Calu3 (cell line): Measurements from ENCODE around the gene RBP2. TPM values are rescaled to one million over a fixed set of nuclear protein-coding genes. Genes with fewer than 3 reads are reported as not detected.

Source experiments
- BruUV-seq: library from RNA; stranded (reverse); fragments of 400-500 nt; replicated peaks from 2 replicates; lab custom pipeline; 2021; lab: Mats Ljungman, UMichigan
- CTCF ChIA-PET: fragments of 300-600 bp; sonication (Branson Sonifier 250); formaldehyde crosslinking; loops from one replicate; lab custom pipeline; 2022; ENCODE audit warnings: antibody characterized with exemption; lab: Charles Lee
- DNase-seq: peaks from one replicate; pipeline ENCODE4 v3.0.0; 2022
- H3K27ac Mint-ChIP-seq: one replicate; pipeline ENCODE4 v1.8.0; 2022; ENCODE audit warnings: mixed read lengths; ENCODE audit not compliant: unreplicated experiment
- H3K27me3 Mint-ChIP-seq: one replicate; pipeline ENCODE4 v1.8.0; 2022; ENCODE audit warnings: mixed read lengths; ENCODE audit not compliant: unreplicated experiment
- H3K36me3 Mint-ChIP-seq: one replicate; pipeline ENCODE4 v1.8.0; 2022; ENCODE audit warnings: mild to moderate bottlenecking, moderate library complexity, mixed read lengths; ENCODE audit not compliant: insufficient read depth, unreplicated experiment
- H3K4me1 Mint-ChIP-seq: one replicate; pipeline ENCODE4 v1.8.0; 2022; ENCODE audit warnings: mild to moderate bottlenecking, low read depth, mixed read lengths; ENCODE audit not compliant: unreplicated experiment
- H3K4me3 Mint-ChIP-seq: one replicate; pipeline ENCODE4 v1.8.0; 2022; ENCODE audit warnings: mild to moderate bottlenecking, low read depth, moderate library complexity, mixed read lengths; ENCODE audit not compliant: unreplicated experiment
- H3K9me3 Mint-ChIP-seq: one replicate; pipeline ENCODE4 v1.8.0; 2022; ENCODE audit warnings: low read depth, mixed read lengths; ENCODE audit not compliant: unreplicated experiment
- CTCF ChIP-seq: fragments of 200-600 bp; IDR thresholded peaks from one replicate; pipeline ENCODE4 v1.8.0; 2022; ENCODE audit warnings: antibody characterized with exemption; ENCODE audit not compliant: unreplicated experiment
- intact Hi-C: fragments of 100-400 bp; cut with micrococcal nuclease; formaldehyde crosslinking; loops from one replicate; pipeline ENCODE4 v1.10.0; 2022; ENCODE audit not compliant: unreplicated experiment
- total RNA-seq: library from RNA; stranded (reverse); gene quantifications from 2 replicates; pipeline ENCODE4 v1.2.3, GENCODE V29; 2022

RBP2 gene
- total RNA-seq, 1 experiment from 2014 or later: not detected

- TF ChIP-seq CTCF: no peak
- BruUV-seq: no TSS peak
- Mint-ChIP-seq H3K27me3 (no peaks in the 10 kb centered on the region), H3K4me1 (peaks cover 9% of the 10 kb centered on the region), H3K4me3 (no peak overlapping the region), H3K36me3 (no peaks in the 10 kb centered on the region), H3K9me3 (no peaks in the 10 kb centered on the region), H3K27ac (no peak overlapping the region)
- CTCF ChIA-PET: interaction anchor here (1.0 kb wide), 1 partner anchor 15 kb away, joined by 3 read pairs; no protein-coding TSS in a partner anchor
- no peak for DNase-seq
- intact Hi-C loops: no loop called here
Measured at GRCh38 chr3:139441656-139442055, 34.7 kb downstream of the RBP2 start.

- Mint-ChIP-seq H3K4me3 (no peak overlapping the region), H3K36me3 (no peaks in the 10 kb centered on the region), H3K9me3 (no peaks in the 10 kb centered on the region), H3K4me1 (peaks cover 9% of the 10 kb centered on the region), H3K27ac (no peak overlapping the region), H3K27me3 (no peaks in the 10 kb centered on the region)
- no peak for DNase-seq
- intact Hi-C loops: no loop called here
- CTCF ChIA-PET: no interaction called here
- no TSS peak for BruUV-seq
- no peak for TF ChIP-seq CTCF
Measured at GRCh38 chr3:139440639-139441556, 35.4 kb downstream of the RBP2 start.

- BruUV-seq: no TSS peak
- CTCF ChIA-PET: interaction anchor here (0.6 kb wide), 1 partner anchor 141 kb away, joined by 6 read pairs; no protein-coding TSS in a partner anchor
- no peaks in the 10 kb centered on the region for H3K36me3 Mint-ChIP-seq
- no peak overlapping the region for H3K4me3 Mint-ChIP-seq
- H3K9me3 Mint-ChIP-seq: no peaks in the 10 kb centered on the region
- peaks cover 14% of the 10 kb centered on the region for H3K4me1 Mint-ChIP-seq
- no peaks in the 10 kb centered on the region for H3K27me3 Mint-ChIP-seq
- H3K27ac Mint-ChIP-seq: no peak overlapping the region
- DNase-seq: no peak
- intact Hi-C loops: no loop called here
- TF ChIP-seq CTCF: no peak
Measured at GRCh38 chr3:139439278-139439677, 37.0 kb downstream of the RBP2 start.

- TF ChIP-seq CTCF: peak; percentile 25
- H3K4me3 Mint-ChIP-seq: no peak overlapping the region
- no TSS peak for BruUV-seq
- no peaks in the 10 kb centered on the region for H3K27me3 Mint-ChIP-seq
- no peaks in the 10 kb centered on the region for H3K9me3 Mint-ChIP-seq
- H3K27ac Mint-ChIP-seq: peak overlapping the region; percentile 63
- peaks cover 11% of the 10 kb centered on the region for H3K4me1 Mint-ChIP-seq
- DNase-seq: peak; percentile 72
- intact Hi-C loops: loop anchor here (5.0 kb wide), 1 partner anchor 242 kb away; the partner anchor contains the start of gene NMNAT3
- no peaks in the 10 kb centered on the region for H3K36me3 Mint-ChIP-seq
- CTCF ChIA-PET: interaction anchor here (0.6 to 1.0 kb wide), 5 partner anchors 27 to 1750 kb away, joined by 3 to 6 read pairs (median 4); no protein-coding TSS in a partner anchor
Measured at GRCh38 chr3:139434764-139435307, 41.5 kb downstream of the RBP2 start.
